ENCODE data around the gene MYCL. TPM values are rescaled to one million over a fixed set of nuclear protein-coding genes. Genes with fewer than 3 reads are reported as not detected.
"Not testable (repeated sequence)": the region's sequence is repeated elsewhere in the genome, so short reads cannot be mapped to it uniquely, and the experiment has no call there.

The MYCL gene
- total and polyA plus RNA-seq, 2 donors, result 8.9 to 12.4 TPM

- Histone ChIP-seq H3K4me3 (ENCODE audit: low read length in 2 of 2) (no peak overlapping the region), H3K27ac (ENCODE audit: low read depth in 1 of 2, low read length in 1 of 2) (no peak overlapping the region), H3K36me3 (ENCODE audit: control insufficient read depth in 2 of 2, insufficient read depth in 2 of 2, low read length in 1 of 2) (no peaks in the 10 kb centered on the region), H3K27me3 (ENCODE audit: control insufficient read depth in 2 of 2, insufficient read depth in 1 of 2, low read length in 1 of 2) (peaks cover 0 to 15% of the 10 kb centered on the region in 2 donors), H3K9me3 (ENCODE audit: control insufficient read depth in 2 of 2, insufficient read depth in 1 of 2, low read length in 1 of 2) (no peaks in the 10 kb centered on the region), H3K4me1 (ENCODE audit: control insufficient read depth in 2 of 2, insufficient read depth in 2 of 2, low read length in 2 of 2) (peaks cover 0 to 20% of the 10 kb centered on the region in 2 donors)
- WGBS, result 91% methylated on average over 2 of the region's 2 CpGs
- no peak for DNase-seq (ENCODE audit: low read depth in 6 of 9, low spot score in 9 of 9)
These were observed 24.1 kb upstream of the MYCL start for GRCh38 chr1:39925721-39926342.

- DNase-seq (ENCODE audit: low read depth in 6 of 9, low spot score in 9 of 9), result no peak
These were observed 20.6 kb upstream of the MYCL start for GRCh38 chr1:39922251-39922688.

GRCh38 chr1:39919545-39919944 lies 17.8 kb upstream of the MYCL start:
- Histone ChIP-seq H3K4me3 (ENCODE audit: low read length in 2 of 2) (no peak overlapping the region), H3K36me3 (ENCODE audit: control insufficient read depth in 2 of 2, insufficient read depth in 2 of 2, low read length in 1 of 2) (no peaks in the 10 kb centered on the region), H3K27me3 (ENCODE audit: control insufficient read depth in 2 of 2, insufficient read depth in 1 of 2, low read length in 1 of 2) (peaks cover 0 to 15% of the 10 kb centered on the region in 2 donors), H3K4me1 (ENCODE audit: control insufficient read depth in 2 of 2, insufficient read depth in 2 of 2, low read length in 2 of 2) (peaks cover 0 to 7% of the 10 kb centered on the region in 2 donors), H3K9me3 (ENCODE audit: control insufficient read depth in 2 of 2, insufficient read depth in 1 of 2, low read length in 1 of 2) (no peaks in the 10 kb centered on the region), H3K27ac (ENCODE audit: low read depth in 1 of 2, low read length in 1 of 2) (no peak overlapping the region)
- 32% methylated on average over 3 of the region's 3 CpGs for WGBS
- DNase-seq (ENCODE audit: low read depth in 6 of 9, low spot score in 9 of 9), result peak in 8 of 9 donors; percentile 56 to 83 (median 61)

More at GRCh38 chr1:39922251-39922688, 20.6 kb upstream of the MYCL start:
- no peak overlapping the region for H3K27ac ChIP-seq (ENCODE audit: low read depth in 1 of 2, low read length in 1 of 2)
- peaks cover 0 to 15% of the 10 kb centered on the region in 2 donors for H3K27me3 ChIP-seq (ENCODE audit: control insufficient read depth in 2 of 2, insufficient read depth in 1 of 2, low read length in 1 of 2)
- H3K9me3 ChIP-seq (ENCODE audit: control insufficient read depth in 2 of 2, insufficient read depth in 1 of 2, low read length in 1 of 2), result no peaks in the 10 kb centered on the region
- 86% methylated on average over 25 of the region's 25 CpGs for WGBS
- H3K4me1 ChIP-seq (ENCODE audit: control insufficient read depth in 2 of 2, insufficient read depth in 2 of 2, low read length in 2 of 2), result peaks cover 0 to 19% of the 10 kb centered on the region in 2 donors
- no peak overlapping the region for H3K4me3 ChIP-seq (ENCODE audit: low read length in 2 of 2)
- no peaks in the 10 kb centered on the region for H3K36me3 ChIP-seq (ENCODE audit: control insufficient read depth in 2 of 2, insufficient read depth in 2 of 2, low read length in 1 of 2)

- Histone ChIP-seq H3K27me3 (ENCODE audit: control insufficient read depth in 2 of 2, insufficient read depth in 1 of 2, low read length in 1 of 2) (peaks cover 0 to 11% of the 10 kb centered on the region in 2 donors), H3K4me3 (ENCODE audit: low read length in 2 of 2) (no peak overlapping the region)
- 98% methylated on average over 2 of the region's 2 CpGs for WGBS
These were observed 16.1 kb upstream of the MYCL start for GRCh38 chr1:39917825-39918224.

GRCh38 chr1:39915499-39916129 lies 13.9 kb upstream of the MYCL start:
- Histone ChIP-seq H3K27ac (ENCODE audit: low read depth in 1 of 2, low read length in 1 of 2) (no peak overlapping the region), H3K4me3 (ENCODE audit: low read length in 2 of 2) (no peak overlapping the region), H3K4me1 (ENCODE audit: control insufficient read depth in 2 of 2, insufficient read depth in 2 of 2, low read length in 2 of 2) (peaks cover 0 to 2% of the 10 kb centered on the region in 2 donors), H3K36me3 (ENCODE audit: control insufficient read depth in 2 of 2, insufficient read depth in 2 of 2, low read length in 1 of 2) (no peaks in the 10 kb centered on the region), H3K27me3 (ENCODE audit: control insufficient read depth in 2 of 2, insufficient read depth in 1 of 2, low read length in 1 of 2) (no peaks in the 10 kb centered on the region), H3K9me3 (ENCODE audit: control insufficient read depth in 2 of 2, insufficient read depth in 1 of 2, low read length in 1 of 2) (no peaks in the 10 kb centered on the region)
- 93% methylated on average over 6 of the region's 6 CpGs for WGBS
- no peak for DNase-seq (ENCODE audit: low read depth in 6 of 9, low spot score in 9 of 9)

More at GRCh38 chr1:39917825-39918224, 16.1 kb upstream of the MYCL start:
- H3K4me1 ChIP-seq (ENCODE audit: control insufficient read depth in 2 of 2, insufficient read depth in 2 of 2, low read length in 2 of 2), result peaks cover 0 to 7% of the 10 kb centered on the region in 2 donors
- no peaks in the 10 kb centered on the region for H3K36me3 ChIP-seq (ENCODE audit: control insufficient read depth in 2 of 2, insufficient read depth in 2 of 2, low read length in 1 of 2)
- no peaks in the 10 kb centered on the region for H3K9me3 ChIP-seq (ENCODE audit: control insufficient read depth in 2 of 2, insufficient read depth in 1 of 2, low read length in 1 of 2)
- H3K27ac ChIP-seq (ENCODE audit: low read depth in 1 of 2, low read length in 1 of 2), result no peak overlapping the region
- DNase-seq (ENCODE audit: low read depth in 6 of 9, low spot score in 9 of 9), result no peak

- not testable (repeated sequence) for H3K4me1 ChIP-seq (ENCODE audit: control insufficient read depth in 2 of 2, insufficient read depth in 2 of 2, low read length in 2 of 2); H3K27ac ChIP-seq (ENCODE audit: low read depth in 1 of 2, low read length in 1 of 2); H3K4me3 ChIP-seq (ENCODE audit: low read length in 2 of 2); H3K36me3 ChIP-seq (ENCODE audit: control insufficient read depth in 2 of 2, insufficient read depth in 2 of 2, low read length in 1 of 2); H3K9me3 ChIP-seq (ENCODE audit: control insufficient read depth in 2 of 2, insufficient read depth in 1 of 2, low read length in 1 of 2); DNase-seq (ENCODE audit: low read depth in 6 of 9, low spot score in 9 of 9); H3K27me3 ChIP-seq (ENCODE audit: control insufficient read depth in 2 of 2, insufficient read depth in 1 of 2, low read length in 1 of 2)
- 99% methylated on average over 28 of the region's 30 CpGs for WGBS
These were observed 11.4 kb upstream of the MYCL start for GRCh38 chr1:39913136-39913535.

GRCh38 chr1:39910263-39910662 lies 8.5 kb upstream of the MYCL start:
- Histone ChIP-seq H3K36me3 (ENCODE audit: control insufficient read depth in 2 of 2, insufficient read depth in 2 of 2, low read length in 1 of 2) (no peaks in the 10 kb centered on the region), H3K4me1 (ENCODE audit: control insufficient read depth in 2 of 2, insufficient read depth in 2 of 2, low read length in 2 of 2) (no peaks in the 10 kb centered on the region), H3K4me3 (ENCODE audit: low read length in 2 of 2) (no peak overlapping the region), H3K27ac (ENCODE audit: low read depth in 1 of 2, low read length in 1 of 2) (no peak overlapping the region), H3K27me3 (ENCODE audit: control insufficient read depth in 2 of 2, insufficient read depth in 1 of 2, low read length in 1 of 2) (peaks cover 0 to 5% of the 10 kb centered on the region in 2 donors), H3K9me3 (ENCODE audit: control insufficient read depth in 2 of 2, insufficient read depth in 1 of 2, low read length in 1 of 2) (peaks cover 0 to 4% of the 10 kb centered on the region in 2 donors)
- no peak for DNase-seq (ENCODE audit: low read depth in 6 of 9, low spot score in 9 of 9)
- 98% methylated on average over 3 of the region's 3 CpGs for WGBS

GRCh38 chr1:39908534-39908933 lies 6.8 kb upstream of the MYCL start:
- 97% methylated on average over 2 of the region's 2 CpGs for WGBS
- H3K4me1 ChIP-seq (ENCODE audit: control insufficient read depth in 2 of 2, insufficient read depth in 2 of 2, low read length in 2 of 2), result no peaks in the 10 kb centered on the region
- DNase-seq (ENCODE audit: low read depth in 6 of 9, low spot score in 9 of 9), result no peak

More at GRCh38 chr1:39908534-39908933, 6.8 kb upstream of the MYCL start:
- Histone ChIP-seq H3K27me3 (ENCODE audit: control insufficient read depth in 2 of 2, insufficient read depth in 1 of 2, low read length in 1 of 2) (peaks cover under 1 to 16% of the 10 kb centered on the region in 2 donors), H3K9me3 (ENCODE audit: control insufficient read depth in 2 of 2, insufficient read depth in 1 of 2, low read length in 1 of 2) (peaks cover 0 to 4% of the 10 kb centered on the region in 2 donors), H3K36me3 (ENCODE audit: control insufficient read depth in 2 of 2, insufficient read depth in 2 of 2, low read length in 1 of 2) (no peaks in the 10 kb centered on the region), H3K27ac (ENCODE audit: low read depth in 1 of 2, low read length in 1 of 2) (no peak overlapping the region), H3K4me3 (ENCODE audit: low read length in 2 of 2) (no peak overlapping the region)
